ENCODE results near the gene ADAMTS1. TPM values are rescaled to one million over a fixed set of nuclear protein-coding genes. Genes with fewer than 3 reads are reported as not detected.

Gene ADAMTS1
- total RNA-seq, 1 donor from 2014 or later: 2.4 TPM

GRCh38 chr21:26842974-26843932 is 2.0 kb downstream of the ADAMTS1 start:
- peaks cover 60% of the 10 kb centered on the region for H3K27me3 Mint-ChIP-seq (ENCODE audit: low read depth)
- H3K9me3 Mint-ChIP-seq: no peaks in the 10 kb centered on the region
- peak; percentile 40 for DNase-seq (ENCODE audit: low spot score)
- peak overlapping the region; percentile 83 for H3K4me3 Mint-ChIP-seq (ENCODE audit: low read depth)
- peaks cover 45% of the 10 kb centered on the region for H3K4me1 Mint-ChIP-seq (ENCODE audit: low read depth)
- H3K36me3 Mint-ChIP-seq (ENCODE audit: low read depth): peaks cover 28% of the 10 kb centered on the region
- H3K27ac Mint-ChIP-seq: peak overlapping the region; percentile 67
- intact Hi-C loops (cut with micrococcal nuclease): loop anchor here (5.0 to 10.0 kb wide), 2 partner anchors 71 to 1108 kb away; partner anchors contain the start of genes ATP5PF and GABPA

- DNase-seq (ENCODE audit: low spot score): no peak
- H3K9me3 Mint-ChIP-seq: no peaks in the 10 kb centered on the region
- intact Hi-C loops (cut with micrococcal nuclease): loop anchor here (5.0 to 10.0 kb wide), 2 partner anchors 70 to 1107 kb away; partner anchors contain the start of genes ATP5PF and GABPA
- H3K4me3 Mint-ChIP-seq (ENCODE audit: low read depth): peak overlapping the region; percentile 83
- H3K27me3 Mint-ChIP-seq (ENCODE audit: low read depth): peaks cover 52% of the 10 kb centered on the region
- H3K27ac Mint-ChIP-seq: no peak overlapping the region
- peaks cover 47% of the 10 kb centered on the region for H3K4me1 Mint-ChIP-seq (ENCODE audit: low read depth)
- H3K36me3 Mint-ChIP-seq (ENCODE audit: low read depth): peaks cover 34% of the 10 kb centered on the region
Measured at GRCh38 chr21:26842300-26842699, 2.9 kb downstream of the ADAMTS1 start.

- Mint-ChIP-seq H3K27me3 (ENCODE audit: low read depth) (peaks cover 39% of the 10 kb centered on the region), H3K27ac (no peak overlapping the region), H3K36me3 (ENCODE audit: low read depth) (peaks cover 37% of the 10 kb centered on the region), H3K9me3 (no peaks in the 10 kb centered on the region), H3K4me3 (ENCODE audit: low read depth) (no peak overlapping the region), H3K4me1 (ENCODE audit: low read depth) (peaks cover 38% of the 10 kb centered on the region)
- no peak for DNase-seq (ENCODE audit: low spot score)
- intact Hi-C loops (cut with micrococcal nuclease): loop anchor here (5.0 to 10.0 kb wide), 2 partner anchors 69 to 1106 kb away; partner anchors contain the start of genes ATP5PF and GABPA
Measured at GRCh38 chr21:26840912-26841311, 4.3 kb downstream of the ADAMTS1 start.

- Mint-ChIP-seq H3K27ac (peak overlapping the region; percentile 51), H3K27me3 (ENCODE audit: low read depth) (peaks cover 34% of the 10 kb centered on the region), H3K9me3 (no peaks in the 10 kb centered on the region), H3K4me1 (ENCODE audit: low read depth) (peaks cover 37% of the 10 kb centered on the region), H3K4me3 (ENCODE audit: low read depth) (peak overlapping the region; percentile 37), H3K36me3 (ENCODE audit: low read depth) (peaks cover 37% of the 10 kb centered on the region)
- intact Hi-C loops (cut with micrococcal nuclease): loop anchor here (5.0 to 10.0 kb wide), 2 partner anchors 68 to 1105 kb away; partner anchors contain the start of genes ATP5PF and GABPA
- DNase-seq (ENCODE audit: low spot score): peak; percentile 18
Measured at GRCh38 chr21:26840201-26840600, 5.0 kb downstream of the ADAMTS1 start.

- no peaks in the 10 kb centered on the region for H3K9me3 Mint-ChIP-seq
- H3K4me3 Mint-ChIP-seq (ENCODE audit: low read depth): no peak overlapping the region
- intact Hi-C loops (cut with micrococcal nuclease): no loop called here
- H3K27me3 Mint-ChIP-seq (ENCODE audit: low read depth): peaks cover 15% of the 10 kb centered on the region
- H3K4me1 Mint-ChIP-seq (ENCODE audit: low read depth): peaks cover 50% of the 10 kb centered on the region
- no peak overlapping the region for H3K27ac Mint-ChIP-seq
- H3K36me3 Mint-ChIP-seq (ENCODE audit: low read depth): peaks cover 33% of the 10 kb centered on the region
- no peak for DNase-seq (ENCODE audit: low spot score)
Measured at GRCh38 chr21:26837539-26837938, 7.7 kb downstream of the ADAMTS1 start.

- Mint-ChIP-seq H3K9me3 (no peaks in the 10 kb centered on the region), H3K27ac (no peak overlapping the region), H3K4me1 (ENCODE audit: low read depth) (peaks cover 51% of the 10 kb centered on the region), H3K4me3 (ENCODE audit: low read depth) (no peak overlapping the region), H3K27me3 (ENCODE audit: low read depth) (peaks cover 9% of the 10 kb centered on the region), H3K36me3 (ENCODE audit: low read depth) (peaks cover 30% of the 10 kb centered on the region)
- no peak for DNase-seq (ENCODE audit: low spot score)
- intact Hi-C loops (cut with micrococcal nuclease): no loop called here
Measured at GRCh38 chr21:26836528-26836927, 8.7 kb downstream of the ADAMTS1 start.

GRCh38 chr21:26835714-26836265 is 9.4 kb downstream of the ADAMTS1 start:
- H3K4me1 Mint-ChIP-seq (ENCODE audit: low read depth): peaks cover 54% of the 10 kb centered on the region
- no peaks in the 10 kb centered on the region for H3K9me3 Mint-ChIP-seq
- no peak overlapping the region for H3K27ac Mint-ChIP-seq
- peaks cover 11% of the 10 kb centered on the region for H3K27me3 Mint-ChIP-seq (ENCODE audit: low read depth)
- peaks cover 28% of the 10 kb centered on the region for H3K36me3 Mint-ChIP-seq (ENCODE audit: low read depth)
- intact Hi-C loops (cut with micrococcal nuclease): loop anchor here (2.0 kb wide), 1 partner anchor 17 kb away; no protein-coding TSS in a partner anchor
- no peak for DNase-seq (ENCODE audit: low spot score)
- H3K4me3 Mint-ChIP-seq (ENCODE audit: low read depth): no peak overlapping the region

GRCh38 chr21:26835027-26835713 is 10.0 kb downstream of the ADAMTS1 start:
- Mint-ChIP-seq H3K36me3 (ENCODE audit: low read depth) (peaks cover 22% of the 10 kb centered on the region), H3K4me1 (ENCODE audit: low read depth) (peaks cover 50% of the 10 kb centered on the region), H3K27me3 (ENCODE audit: low read depth) (peaks cover 6% of the 10 kb centered on the region), H3K4me3 (ENCODE audit: low read depth) (no peak overlapping the region), H3K9me3 (no peaks in the 10 kb centered on the region), H3K27ac (no peak overlapping the region)
- intact Hi-C loops (cut with micrococcal nuclease): loop anchor here (2.0 kb wide), 1 partner anchor 16 kb away; no protein-coding TSS in a partner anchor
- no peak for DNase-seq (ENCODE audit: low spot score)

- Mint-ChIP-seq H3K9me3 (no peaks in the 10 kb centered on the region), H3K4me1 (ENCODE audit: low read depth) (peaks cover 45% of the 10 kb centered on the region), H3K27ac (no peak overlapping the region), H3K36me3 (ENCODE audit: low read depth) (peaks cover 18% of the 10 kb centered on the region), H3K4me3 (ENCODE audit: low read depth) (no peak overlapping the region), H3K27me3 (ENCODE audit: low read depth) (peaks cover 3% of the 10 kb centered on the region)
- DNase-seq (ENCODE audit: low spot score): no peak
- intact Hi-C loops (cut with micrococcal nuclease): loop anchor here (2.0 kb wide), 1 partner anchor 16 kb away; no protein-coding TSS in a partner anchor
Measured at GRCh38 chr21:26834181-26834905, 10.9 kb downstream of the ADAMTS1 start.

- DNase-seq (ENCODE audit: low spot score): no peak
- H3K4me3 Mint-ChIP-seq (ENCODE audit: low read depth): no peak overlapping the region
- peaks cover 3% of the 10 kb centered on the region for H3K27me3 Mint-ChIP-seq (ENCODE audit: low read depth)
- H3K9me3 Mint-ChIP-seq: no peaks in the 10 kb centered on the region
- intact Hi-C loops (cut with micrococcal nuclease): no loop called here
- H3K4me1 Mint-ChIP-seq (ENCODE audit: low read depth): peaks cover 41% of the 10 kb centered on the region
- peaks cover 12% of the 10 kb centered on the region for H3K36me3 Mint-ChIP-seq (ENCODE audit: low read depth)
- no peak overlapping the region for H3K27ac Mint-ChIP-seq
Measured at GRCh38 chr21:26833460-26833939, 11.7 kb downstream of the ADAMTS1 start.

- Mint-ChIP-seq H3K4me1 (ENCODE audit: low read depth) (peaks cover 41% of the 10 kb centered on the region), H3K27me3 (ENCODE audit: low read depth) (peaks cover 2% of the 10 kb centered on the region), H3K9me3 (no peaks in the 10 kb centered on the region), H3K27ac (no peak overlapping the region), H3K4me3 (ENCODE audit: low read depth) (no peak overlapping the region), H3K36me3 (ENCODE audit: low read depth) (peaks cover 8% of the 10 kb centered on the region)
- no peak for DNase-seq (ENCODE audit: low spot score)
- intact Hi-C loops (cut with micrococcal nuclease): no loop called here
Measured at GRCh38 chr21:26833011-26833410, 12.2 kb downstream of the ADAMTS1 start.

- H3K27me3 Mint-ChIP-seq (ENCODE audit: low read depth): peaks cover 2% of the 10 kb centered on the region
- intact Hi-C loops (cut with micrococcal nuclease): no loop called here
- H3K9me3 Mint-ChIP-seq: no peaks in the 10 kb centered on the region
- no peak for DNase-seq (ENCODE audit: low spot score)
- peaks cover 41% of the 10 kb centered on the region for H3K4me1 Mint-ChIP-seq (ENCODE audit: low read depth)
- H3K4me3 Mint-ChIP-seq (ENCODE audit: low read depth): no peak overlapping the region
- peaks cover 5% of the 10 kb centered on the region for H3K36me3 Mint-ChIP-seq (ENCODE audit: low read depth)
- peak overlapping the region; percentile 54 for H3K27ac Mint-ChIP-seq
Measured at GRCh38 chr21:26832546-26832945, 12.7 kb downstream of the ADAMTS1 start.

All from activated T-helper 2 cell treated with anti-CD3 and anti-CD28 coated beads, Interferon-gamma antibody, Interleukin-2, Interleukin-4, amounts not matched to agents 10 μg/mL and 5 μg/mL and 100 μg/mL, durations not matched to agents 14 hours and 24 hours and 36 hours (primary cell).